ENCODE measurements around the gene SLC6A13.

DNA sequence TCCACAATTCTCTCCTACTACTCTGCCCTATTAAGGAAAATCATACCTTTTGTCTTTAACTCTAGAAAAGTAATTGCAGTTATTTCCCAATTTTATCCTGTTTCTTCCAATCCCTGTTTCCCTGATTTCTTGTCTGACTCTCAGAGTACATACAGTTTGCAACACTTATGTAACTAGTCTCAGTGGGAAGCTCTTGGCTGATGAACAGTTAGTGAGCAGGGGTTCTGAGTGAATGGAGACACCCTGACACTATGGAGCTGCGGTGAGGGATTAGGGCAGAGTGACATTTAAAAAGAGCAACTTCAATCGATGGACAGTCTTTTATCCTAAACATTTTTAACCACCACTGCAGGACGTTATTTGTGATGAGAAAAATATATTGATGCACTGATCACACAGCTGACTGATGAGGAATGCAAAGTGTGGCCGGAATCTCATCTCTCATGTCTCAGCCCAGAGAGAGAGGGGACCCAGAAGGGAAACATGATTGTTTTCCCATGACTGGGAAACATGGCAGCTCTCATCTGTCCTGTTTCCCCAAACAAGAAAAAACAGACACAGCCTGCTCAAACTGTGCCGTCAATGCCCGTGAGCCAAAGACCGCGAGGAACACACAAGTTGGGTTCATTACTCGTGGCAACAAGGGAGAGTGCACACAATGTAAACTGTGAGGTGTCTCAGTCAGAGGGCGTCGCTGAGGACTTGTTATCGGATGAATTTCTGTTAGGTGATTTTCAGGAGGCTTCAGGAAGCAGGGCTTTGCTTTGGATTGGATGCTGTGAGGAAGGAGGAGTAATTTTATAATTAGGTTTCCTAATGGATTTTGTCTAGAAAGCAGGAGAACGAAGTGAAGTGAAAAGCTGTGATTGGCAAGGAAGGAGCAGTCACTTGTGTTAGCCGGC lies 5.2 kb upstream of the SLC6A13 start:
- no peak for TF ChIP-seq CTCF (IDR thresholded peaks at IDR 0.05)
- no peak for TF ChIP-seq POLR2A (IDR thresholded peaks at IDR 0.05)
